Endothelial cell of umbilical vein (primary cell): ENCODE data around the gene CORO7. TPM values are rescaled to one million over a fixed set of nuclear protein-coding genes. Genes with fewer than 3 reads are reported as not detected.

Experiments used
- BruUV-seq: library from RNA; stranded (reverse); fragments of 400-500 nt; replicated peaks from 2 replicates; lab custom pipeline; 2021; lab: Mats Ljungman, UMichigan
- CTCF ChIA-PET: fragments of 300-600, 350-600 bp; sonication (Branson Sonifier 250); formaldehyde crosslinking; loops from one replicate; lab custom pipeline; 2021; ENCODE audit warnings: antibody characterized with exemption, inconsistent platforms; lab: Charles Lee
- POLR2A ChIA-PET: fragments of 300-600, 350-600 bp; sonication (Branson Sonifier 250); formaldehyde crosslinking; loops from one replicate; lab custom pipeline; 2021; ENCODE audit warnings: antibody characterized with exemption, inconsistent platforms; lab: Charles Lee
- DNase-seq: peaks from one replicate; pipeline ENCODE4 v3.0.0-alpha.2; 2011; ENCODE audit warnings: low read depth, low spot score
- FAIRE-seq: peaks from 2 replicates; lab custom pipeline; 2011; peaks lifted over from hg19 to GRCh38; lab: Jason Lieb, UNC
- H2AFZ ChIP-seq: 2 replicates; pipeline ENCODE4 v1.6.0; 2012; ENCODE audit warnings: low read depth, low read length, control low read depth, inconsistent platforms
- H3K27ac ChIP-seq: 2 replicates; pipeline ENCODE4 v1.5.1; 2011; ENCODE audit warnings: low read depth, mild to moderate bottlenecking, control low read depth, low read length, moderate library complexity; ENCODE audit not compliant: insufficient read depth
- H3K27me3 ChIP-seq, 2 experiments: 2 replicates each; pipeline versions ENCODE4 v1.6.0 to v1.6.1; 2011; ENCODE audit warnings: low read length in 2 of 2, mixed read lengths in 1 of 2; ENCODE audit not compliant: control insufficient read depth in 2 of 2, insufficient read depth in 2 of 2
- H3K36me3 ChIP-seq, 2 experiments: 2 replicates in 1 of 2; 3 replicates in 1 of 2; pipeline ENCODE4 v1.5.1; 2011; ENCODE audit warnings: low read length in 2 of 2, mild to moderate bottlenecking in 1 of 2, moderate library complexity in 1 of 2; ENCODE audit not compliant: control insufficient read depth in 2 of 2, insufficient read depth in 2 of 2; ENCODE audit errors: extremely low read depth in 1 of 2
- H3K4me1 ChIP-seq: 3 replicates; pipeline ENCODE4 v1.5.1; 2011; ENCODE audit warnings: mild to moderate bottlenecking, low read length; ENCODE audit not compliant: control insufficient read depth, insufficient read depth; ENCODE audit errors: extremely low read depth
- H3K4me2 ChIP-seq: 2 replicates; pipeline ENCODE4 v1.6.1; 2011; ENCODE audit warnings: low read length, control low read depth, mixed read lengths; ENCODE audit not compliant: insufficient read depth
- H3K4me3 ChIP-seq, 3 experiments: fragments of 200-600 bp in 1 of 3; sonication (generic), shearing (Covaris generic) in 1 of 3; replicated peaks in 1 of 3; 2 replicates each; pipeline ENCODE4 v1.5.1; 2011 to 2016; ENCODE audit warnings: control low read depth in 3 of 3, low read length in 3 of 3, mild to moderate bottlenecking in 2 of 3, inconsistent platforms in 1 of 3, low read depth in 1 of 3, moderate library complexity in 1 of 3; ENCODE audit not compliant: insufficient read depth in 1 of 3
- H3K79me2 ChIP-seq: 2 replicates; pipeline ENCODE4 v1.6.0; 2012; ENCODE audit warnings: low read length, inconsistent platforms; ENCODE audit not compliant: control insufficient read depth, insufficient read depth
- H3K9ac ChIP-seq: replicated peaks from 2 replicates; pipeline ENCODE3; 2011; ENCODE audit warnings: low read length, control low read depth; ENCODE audit not compliant: insufficient read depth; ENCODE audit errors: extremely low read depth
- H3K9me1 ChIP-seq: replicated peaks from 3 replicates; pipeline ENCODE4 v1.6.0; 2011; ENCODE audit warnings: mild to moderate bottlenecking, low read length; ENCODE audit not compliant: control insufficient read depth, insufficient read depth; ENCODE audit errors: extremely low read depth
- H3K9me3 ChIP-seq: replicated peaks from 2 replicates; pipeline ENCODE4 v1.5.1; 2012; ENCODE audit warnings: low read length, inconsistent platforms; ENCODE audit not compliant: control insufficient read depth, insufficient read depth
- H4K20me1 ChIP-seq: replicated peaks from 2 replicates; pipeline ENCODE3; 2011; ENCODE audit warnings: mild to moderate bottlenecking, low read length; ENCODE audit not compliant: control insufficient read depth, insufficient read depth; ENCODE audit errors: extremely low read depth
- EZH2 ChIP-seq: IDR thresholded peaks from 2 replicates; pipeline ENCODE4 v1.6.1; 2012; ENCODE audit warnings: borderline replicate concordance, low read depth, mild to moderate bottlenecking, moderate library complexity, low read length, inconsistent platforms; ENCODE audit not compliant: severe bottlenecking
- FOS ChIP-seq: IDR thresholded peaks from 2 replicates; pipeline ENCODE4 v1.6.1; 2011; ENCODE audit warnings: mild to moderate bottlenecking, low read length, moderate library complexity, borderline replicate concordance; ENCODE audit not compliant: insufficient read depth
- GATA2 ChIP-seq: IDR thresholded peaks from 2 replicates; pipeline ENCODE4 v1.7.0; 2011; ENCODE audit warnings: low read depth, mild to moderate bottlenecking, moderate library complexity, mixed read lengths, low read length; ENCODE audit not compliant: insufficient read length, insufficient read depth
- JUN ChIP-seq: IDR thresholded peaks from 2 replicates; pipeline ENCODE4 v1.6.1; 2011; ENCODE audit warnings: borderline replicate concordance, low read depth; ENCODE audit not compliant: insufficient read length, insufficient read depth
- MYC ChIP-seq: IDR thresholded peaks from one replicate; pipeline ENCODE4 v1.6.1; 2011; ENCODE audit warnings: mild to moderate bottlenecking, low read depth, low read length
- POLR2A ChIP-seq: IDR thresholded peaks from 2 replicates; pipeline ENCODE4 v1.6.1; 2012; ENCODE audit warnings: low read depth, mild to moderate bottlenecking, control low read depth, low read length
- POLR2AphosphoS5 ChIP-seq: IDR thresholded peaks from 2 replicates; pipeline ENCODE4 v1.6.1; 2012; ENCODE audit warnings: low read depth, mild to moderate bottlenecking, control low read depth, low read length, moderate library complexity; ENCODE audit not compliant: insufficient read depth
- dilution Hi-C: fragments of 300-500 bp; cut with MboI; formaldehyde crosslinking; loops from one replicate; pipeline ENCODE4 v1.15.0; 2019; ENCODE audit warnings: low sequenced_read_pairs; ENCODE audit not compliant: extremely low pct_ligation_motif_present
- intact Hi-C: fragments of 100-400 bp; cut with micrococcal nuclease; formaldehyde crosslinking; loops from one replicate; pipeline ENCODE4 v1.10.0; 2022
- polyA plus RNA-seq, 4 experiments: library from polyadenylated mRNA; depleted of rRNA in 3 of 4; stranded (reverse) in 3 of 4; unstranded in 1 of 4; fragments of >200 nt; gene quantifications; 2 replicates each; pipeline versions ENCODE4 v1.2.1 to v1.2.3, GENCODE V29; 2011 to 2012; ENCODE audit warnings: missing spikeins in 1 of 4
- total RNA-seq: library from RNA; stranded (reverse); gene quantifications from 2 replicates; pipeline ENCODE4 v1.2.3, GENCODE V29; 2021
- TF ChIP-seq, protein P1 (sequence below), 2 donors: IDR thresholded peaks; 1 replicate in 1 of 2; 2 replicates in 1 of 2; pipeline ENCODE4 v1.5.1; 2011; ENCODE audit warnings: low read length in 2 of 2, mild to moderate bottlenecking in 2 of 2, moderate library complexity in 2 of 2, control low read depth in 1 of 2, inconsistent platforms in 1 of 2, low read depth in 1 of 2; ENCODE audit not compliant: insufficient read depth in 1 of 2; ENCODE audit errors: extremely low read depth in 1 of 2
- TF ChIP-seq, protein P2 (sequence below): IDR thresholded peaks from 2 replicates; pipeline ENCODE4 v1.6.1; 2011; ENCODE audit not compliant: insufficient read depth, insufficient read length

Gene CORO7
- total and polyA plus RNA-seq, 2 donors (not counting 3 experiments of a cell fraction or from before 2014, with no cell fraction given), result 42.5 to 72.3 TPM

DNA sequence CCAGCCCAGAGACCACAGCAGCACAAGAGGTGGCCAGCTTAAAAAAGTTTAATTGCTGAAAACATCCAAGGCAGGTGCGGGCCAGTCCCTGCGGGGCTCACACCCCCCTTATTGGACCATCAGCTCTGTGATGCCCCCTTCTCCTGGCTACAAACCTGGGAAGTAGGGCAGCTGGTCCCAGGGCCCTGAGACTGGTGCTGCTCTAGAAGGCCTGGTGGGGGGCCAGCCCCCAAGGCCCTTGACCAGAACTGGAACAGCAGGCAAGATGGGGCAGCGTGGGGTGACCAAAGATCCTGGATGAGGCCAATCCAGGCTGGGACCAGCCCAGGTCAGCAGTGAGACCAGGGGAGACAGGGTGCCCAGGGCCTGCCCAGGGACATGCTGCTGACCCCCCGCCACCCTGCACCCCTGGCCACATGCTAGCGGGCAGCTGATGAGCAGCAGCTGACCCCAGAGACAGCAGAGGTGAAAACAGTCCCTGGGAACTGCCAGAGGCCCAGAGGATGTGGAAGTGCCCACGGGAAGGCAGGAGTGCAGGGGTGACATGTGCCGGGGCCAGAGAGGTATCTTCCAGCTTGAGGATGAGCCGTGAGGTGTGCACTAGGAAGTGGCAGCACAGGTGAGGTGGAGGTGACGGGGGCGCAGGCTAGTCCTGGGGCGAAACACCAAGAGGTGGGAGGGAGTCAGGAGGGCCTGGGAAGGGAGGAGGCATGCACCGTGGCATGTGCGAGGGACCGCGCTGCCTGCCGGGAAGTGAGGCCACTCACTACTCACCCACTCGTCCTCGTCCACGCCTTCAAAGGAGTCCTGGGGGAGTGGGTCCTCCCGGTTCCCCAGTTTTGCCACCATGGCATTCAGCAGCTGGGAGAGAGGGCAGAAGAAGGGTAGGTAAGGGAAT is 61.6 kb downstream of the CORO7 start:
- H3K9ac ChIP-seq, result no peak overlapping the region
- FAIRE-seq, result no peak
- dilution Hi-C loops, result no loop called here

DNA sequence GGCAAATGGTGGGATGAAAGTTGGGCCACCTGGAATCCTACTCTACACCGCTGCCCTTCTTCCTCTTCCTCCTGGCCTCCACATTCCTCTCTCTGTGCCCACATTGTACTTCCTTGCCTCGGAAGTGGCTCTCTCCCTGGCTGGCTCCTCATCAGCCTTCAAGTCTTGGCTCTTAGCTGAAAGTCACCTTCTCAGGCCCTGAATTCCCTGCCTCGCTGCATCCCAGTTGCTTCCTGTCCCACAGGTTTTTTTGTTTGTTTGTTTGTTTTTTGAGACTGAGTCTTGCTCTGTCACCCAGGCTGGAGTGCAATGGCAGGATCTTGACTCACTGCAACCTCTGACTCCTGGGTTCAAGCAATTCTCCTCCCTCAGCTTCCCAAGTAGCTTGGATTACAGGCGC is 62.7 kb downstream of the CORO7 start:
- no TSS peak for BruUV-seq
- Histone ChIP-seq H3K4me2 (no peak overlapping the region), H3K9ac (no peak overlapping the region), H3K4me1 (peaks cover 7% of the 10 kb centered on the region), H3K36me3 (peaks cover 0 to 8% of the 10 kb centered on the region in 2 experiments), H3K27ac (no peak overlapping the region), H3K79me2 (peaks cover 17% of the 10 kb centered on the region), H4K20me1 (no peaks in the 10 kb centered on the region), H3K9me1 (no peaks in the 10 kb centered on the region), H3K4me3 (no peak overlapping the region), H3K9me3 (no peaks in the 10 kb centered on the region), H3K27me3 (no peaks in the 10 kb centered on the region), H2AFZ (no peak overlapping the region)
- intact Hi-C loops, result no loop called here
- ChIA-PET CTCF (no interaction called here), POLR2A (no interaction called here)
- dilution Hi-C loops, result no loop called here
- no peak for FAIRE-seq
- no peak for DNase-seq
- TF ChIP-seq MYC, result no peak
- TF ChIP-seq GATA2, result no peak
- TF ChIP-seq FOS, result no peak
- TF ChIP-seq, protein P1, sequence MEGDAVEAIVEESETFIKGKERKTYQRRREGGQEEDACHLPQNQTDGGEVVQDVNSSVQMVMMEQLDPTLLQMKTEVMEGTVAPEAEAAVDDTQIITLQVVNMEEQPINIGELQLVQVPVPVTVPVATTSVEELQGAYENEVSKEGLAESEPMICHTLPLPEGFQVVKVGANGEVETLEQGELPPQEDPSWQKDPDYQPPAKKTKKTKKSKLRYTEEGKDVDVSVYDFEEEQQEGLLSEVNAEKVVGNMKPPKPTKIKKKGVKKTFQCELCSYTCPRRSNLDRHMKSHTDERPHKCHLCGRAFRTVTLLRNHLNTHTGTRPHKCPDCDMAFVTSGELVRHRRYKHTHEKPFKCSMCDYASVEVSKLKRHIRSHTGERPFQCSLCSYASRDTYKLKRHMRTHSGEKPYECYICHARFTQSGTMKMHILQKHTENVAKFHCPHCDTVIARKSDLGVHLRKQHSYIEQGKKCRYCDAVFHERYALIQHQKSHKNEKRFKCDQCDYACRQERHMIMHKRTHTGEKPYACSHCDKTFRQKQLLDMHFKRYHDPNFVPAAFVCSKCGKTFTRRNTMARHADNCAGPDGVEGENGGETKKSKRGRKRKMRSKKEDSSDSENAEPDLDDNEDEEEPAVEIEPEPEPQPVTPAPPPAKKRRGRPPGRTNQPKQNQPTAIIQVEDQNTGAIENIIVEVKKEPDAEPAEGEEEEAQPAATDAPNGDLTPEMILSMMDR (IDR thresholded peaks at IDR 0.05; ENCODE audit: extremely low read depth in 1 of 2, insufficient read depth in 1 of 2, low read depth in 1 of 2, low read length in 2 of 2), result no peak
- TF ChIP-seq, protein P2, sequence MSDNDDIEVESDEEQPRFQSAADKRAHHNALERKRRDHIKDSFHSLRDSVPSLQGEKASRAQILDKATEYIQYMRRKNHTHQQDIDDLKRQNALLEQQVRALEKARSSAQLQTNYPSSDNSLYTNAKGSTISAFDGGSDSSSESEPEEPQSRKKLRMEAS, result no peak
- TF ChIP-seq POLR2A, result no peak
- no peak for TF ChIP-seq EZH2
- TF ChIP-seq POLR2AphosphoS5, result no peak
- no peak for TF ChIP-seq JUN

More for the DNA sequence above, 61.6 kb downstream of the CORO7 start:
- no TSS peak for BruUV-seq
- Histone ChIP-seq H3K79me2 (peaks cover 10% of the 10 kb centered on the region), H3K4me2 (no peak overlapping the region), H2AFZ (no peak overlapping the region), H3K9me1 (no peaks in the 10 kb centered on the region), H3K27ac (no peak overlapping the region), H4K20me1 (no peaks in the 10 kb centered on the region), H3K4me1 (peaks cover 7% of the 10 kb centered on the region), H3K4me3 (no peak overlapping the region), H3K9me3 (no peaks in the 10 kb centered on the region), H3K27me3 (no peaks in the 10 kb centered on the region), H3K36me3 (peaks cover 0 to 8% of the 10 kb centered on the region in 2 experiments)
- intact Hi-C loops, result no loop called here
- ChIA-PET POLR2A (no interaction called here), CTCF (interaction anchor here (2.3 kb wide), 1 partner anchor 48 kb away, joined by 8 read pairs; no protein-coding TSS in a partner anchor)
- TF ChIP-seq POLR2AphosphoS5 (no peak), JUN (no peak)
- no peak for DNase-seq
